CD14-positive monocyte (primary cell): Measurements from ENCODE around the gene TMEM209. TPM values are rescaled to one million over a fixed set of nuclear protein-coding genes. Genes with fewer than 3 reads are reported as not detected.

Experiments
- DNase-seq, 3 donors: peaks; one replicate each; pipeline ENCODE4 v3.0.0-alpha.2; 2011 to 2022
- H2AFZ ChIP-seq: 2 replicates; pipeline ENCODE4 v1.6.0; 2012; ENCODE audit warnings: mild to moderate bottlenecking, low read depth, low read length, inconsistent platforms; ENCODE audit not compliant: insufficient read depth, poor library complexity, severe bottlenecking
- H3K27ac ChIP-seq, 2 donors: 1 replicate in 1 of 2; 2 replicates in 1 of 2; pipeline ENCODE4 v1.5.1; 2012 to 2013; ENCODE audit warnings: low read length in 2 of 2, control low read depth in 1 of 2, inconsistent platforms in 1 of 2, low read depth in 1 of 2, mild to moderate bottlenecking in 1 of 2
- H3K27me3 ChIP-seq, 2 donors: one replicate each; pipeline versions ENCODE4 v1.6.0 to v1.6.1; 2011 to 2013; ENCODE audit warnings: low read length in 2 of 2; ENCODE audit not compliant: control insufficient read depth in 2 of 2, insufficient read depth in 2 of 2
- H3K36me3 ChIP-seq, 2 donors: replicated peaks in 1 of 2; 1 replicate in 1 of 2; 2 replicates in 1 of 2; pipeline versions ENCODE4 v1.5.1 to v1.6.1; 2012 to 2013; ENCODE audit warnings: low read length in 2 of 2, control low read depth in 1 of 2, inconsistent platforms in 1 of 2, mild to moderate bottlenecking in 1 of 2; ENCODE audit not compliant: insufficient read depth in 2 of 2, control insufficient read depth in 1 of 2
- H3K4me1 ChIP-seq, 2 donors: 1 replicate in 1 of 2; 2 replicates in 1 of 2; pipeline versions ENCODE4 v1.5.1 to v1.6.1; 2012 to 2013; ENCODE audit warnings: low read length in 2 of 2, control low read depth in 1 of 2, inconsistent platforms in 1 of 2, mild to moderate bottlenecking in 1 of 2, moderate library complexity in 1 of 2; ENCODE audit not compliant: insufficient read depth in 2 of 2, control insufficient read depth in 1 of 2
- H3K4me2 ChIP-seq: replicated peaks from 2 replicates; pipeline ENCODE3; 2012; ENCODE audit warnings: low read length, moderate library complexity, mild to moderate bottlenecking; ENCODE audit not compliant: poor library complexity, severe bottlenecking; ENCODE audit errors: extremely low read depth
- H3K4me3 ChIP-seq, 3 experiments: fragments of 200-600 bp in 1 of 3; sonication (generic) in 1 of 3; replicated peaks in 1 of 3; 1 replicate in 2 of 3; 2 replicates in 1 of 3; pipeline ENCODE4 v1.5.1; 2011 to 2013; ENCODE audit warnings: low read length in 3 of 3, mild to moderate bottlenecking in 3 of 3, control low read depth in 2 of 3, low read depth in 2 of 3, inconsistent platforms in 1 of 3, moderate library complexity in 1 of 3
- H3K79me2 ChIP-seq: 2 replicates; pipeline ENCODE4 v1.6.0; 2012; ENCODE audit warnings: mild to moderate bottlenecking, control low read depth, inconsistent platforms, low read length, moderate library complexity; ENCODE audit not compliant: insufficient read depth
- H3K9ac ChIP-seq: 2 replicates; pipeline ENCODE4 v1.6.0; 2017; ENCODE audit warnings: low read length, mild to moderate bottlenecking; ENCODE audit not compliant: insufficient read depth, poor library complexity, severe bottlenecking
- H3K9me3 ChIP-seq, 2 donors: replicated peaks in 1 of 2; 1 replicate in 1 of 2; 2 replicates in 1 of 2; pipeline versions ENCODE4 v1.5.1 to v1.6.1; 2012 to 2013; ENCODE audit warnings: low read length in 2 of 2, control low read depth in 1 of 2; ENCODE audit not compliant: control insufficient read depth in 1 of 2, insufficient read depth in 1 of 2
- H4K20me1 ChIP-seq: 2 replicates; pipeline ENCODE4 v1.6.0; 2012; ENCODE audit warnings: mild to moderate bottlenecking, low read length, control low read depth, moderate library complexity; ENCODE audit not compliant: insufficient read depth
- H3K27ac Mint-ChIP-seq, 7 donors: one replicate each; pipeline ENCODE4 v1.8.0; 2020; ENCODE audit warnings: mild to moderate bottlenecking in 7 of 7, mixed read lengths in 7 of 7, moderate library complexity in 6 of 7, inconsistent platforms in 2 of 7
- H3K27me3 Mint-ChIP-seq, 3 donors: one replicate each; pipeline ENCODE4 v1.8.0; 2021 to 2022; ENCODE audit warnings: low read depth in 3 of 3, mild to moderate bottlenecking in 3 of 3, mixed read lengths in 3 of 3, moderate library complexity in 3 of 3, inconsistent platforms in 1 of 3
- H3K36me3 Mint-ChIP-seq, 2 donors: one replicate each; pipeline ENCODE4 v1.8.0; 2020; ENCODE audit warnings: mixed read lengths in 2 of 2, inconsistent platforms in 1 of 2, mild to moderate bottlenecking in 1 of 2
- H3K4me1 Mint-ChIP-seq: one replicate; pipeline ENCODE4 v1.8.0; 2020; ENCODE audit warnings: mild to moderate bottlenecking, mixed read lengths
- H3K4me3 Mint-ChIP-seq, 2 donors: one replicate each; pipeline ENCODE4 v1.8.0; 2020; ENCODE audit warnings: mild to moderate bottlenecking in 2 of 2, mixed read lengths in 2 of 2, moderate library complexity in 1 of 2
- H3K9me3 Mint-ChIP-seq, 7 donors: one replicate each; pipeline ENCODE4 v1.8.0; 2020 to 2022; ENCODE audit warnings: mixed read lengths in 7 of 7, mild to moderate bottlenecking in 6 of 7, moderate library complexity in 6 of 7, inconsistent platforms in 2 of 7
- WGBS: methylation state at CpG from one replicate; pipeline ENCODE4 v1.1.5; 2013; ENCODE audit warnings: missing lambda C conversion rate; ENCODE audit not compliant: insufficient coverage; 5-methylcytosine and 5-hydroxymethylcytosine counted together
- intact Hi-C, 2 donors: fragments of 100-400 bp; cut with micrococcal nuclease; formaldehyde crosslinking; loops; one replicate each; pipeline versions ENCODE4 v1.15.0 to v1.15.1; 2023
- polyA plus RNA-seq, 3 donors: library from polyadenylated mRNA; depleted of rRNA in 1 of 3; unstranded in 2 of 3; stranded (reverse) in 1 of 3; fragments of 300-500 nt in 2 of 3; fragments of >200 nt in 1 of 3; fragmentation: Illumina TruSeq in 2 of 3; gene quantifications; 1 replicate in 2 of 3; 2 replicates in 1 of 3; pipeline ENCODE4 v1.2.3, GENCODE V29; 2012 to 2021
- TF ChIP-seq, protein P1 (sequence below): fragments of 200-600 bp; IDR thresholded peaks from one replicate; pipeline ENCODE4 v1.8.0; 2022; ENCODE audit warnings: antibody characterized with exemption, mild to moderate bottlenecking

Gene TMEM209
- polyA plus RNA-seq, 3 donors = 7.7 to 16.7 (median 9.6) TPM

- Histone ChIP-seq H2AFZ (no peak overlapping the region), H3K4me2 (no peak overlapping the region), H3K9ac (no peak overlapping the region), H3K9me3 (no peaks in the 10 kb centered on the region), H4K20me1 (no peaks in the 10 kb centered on the region), H3K36me3 (no peaks in the 10 kb centered on the region), H3K79me2 (no peaks in the 10 kb centered on the region), H3K4me3 (no peak overlapping the region), H3K27me3 (no peaks in the 10 kb centered on the region), H3K27ac (no peak overlapping the region), H3K4me1 (peaks cover 10 to 11% of the 10 kb centered on the region in 2 donors)
- H3K4me3 Mint-ChIP-seq = no peak overlapping the region
- no peak overlapping the region for H3K27ac Mint-ChIP-seq
- DNase-seq = no peak
- H3K36me3 Mint-ChIP-seq = peaks cover 3% of the 10 kb centered on the region in 2 donors
- peaks cover 0 to 2% (median 0%) of the 10 kb centered on the region in 7 donors for H3K9me3 Mint-ChIP-seq
- TF ChIP-seq, protein P1, sequence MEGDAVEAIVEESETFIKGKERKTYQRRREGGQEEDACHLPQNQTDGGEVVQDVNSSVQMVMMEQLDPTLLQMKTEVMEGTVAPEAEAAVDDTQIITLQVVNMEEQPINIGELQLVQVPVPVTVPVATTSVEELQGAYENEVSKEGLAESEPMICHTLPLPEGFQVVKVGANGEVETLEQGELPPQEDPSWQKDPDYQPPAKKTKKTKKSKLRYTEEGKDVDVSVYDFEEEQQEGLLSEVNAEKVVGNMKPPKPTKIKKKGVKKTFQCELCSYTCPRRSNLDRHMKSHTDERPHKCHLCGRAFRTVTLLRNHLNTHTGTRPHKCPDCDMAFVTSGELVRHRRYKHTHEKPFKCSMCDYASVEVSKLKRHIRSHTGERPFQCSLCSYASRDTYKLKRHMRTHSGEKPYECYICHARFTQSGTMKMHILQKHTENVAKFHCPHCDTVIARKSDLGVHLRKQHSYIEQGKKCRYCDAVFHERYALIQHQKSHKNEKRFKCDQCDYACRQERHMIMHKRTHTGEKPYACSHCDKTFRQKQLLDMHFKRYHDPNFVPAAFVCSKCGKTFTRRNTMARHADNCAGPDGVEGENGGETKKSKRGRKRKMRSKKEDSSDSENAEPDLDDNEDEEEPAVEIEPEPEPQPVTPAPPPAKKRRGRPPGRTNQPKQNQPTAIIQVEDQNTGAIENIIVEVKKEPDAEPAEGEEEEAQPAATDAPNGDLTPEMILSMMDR = no peak
- peaks cover 13% of the 10 kb centered on the region for H3K4me1 Mint-ChIP-seq
- intact Hi-C loops = no loop called here
- peaks cover 1 to 6% (median 4%) of the 10 kb centered on the region in 3 donors for H3K27me3 Mint-ChIP-seq
- 97% methylated on average over 12 of the region's 14 CpGs for WGBS
Observed at GRCh38 chr7:130145424-130146100, 59.6 kb downstream of the TMEM209 start.

DNA sequence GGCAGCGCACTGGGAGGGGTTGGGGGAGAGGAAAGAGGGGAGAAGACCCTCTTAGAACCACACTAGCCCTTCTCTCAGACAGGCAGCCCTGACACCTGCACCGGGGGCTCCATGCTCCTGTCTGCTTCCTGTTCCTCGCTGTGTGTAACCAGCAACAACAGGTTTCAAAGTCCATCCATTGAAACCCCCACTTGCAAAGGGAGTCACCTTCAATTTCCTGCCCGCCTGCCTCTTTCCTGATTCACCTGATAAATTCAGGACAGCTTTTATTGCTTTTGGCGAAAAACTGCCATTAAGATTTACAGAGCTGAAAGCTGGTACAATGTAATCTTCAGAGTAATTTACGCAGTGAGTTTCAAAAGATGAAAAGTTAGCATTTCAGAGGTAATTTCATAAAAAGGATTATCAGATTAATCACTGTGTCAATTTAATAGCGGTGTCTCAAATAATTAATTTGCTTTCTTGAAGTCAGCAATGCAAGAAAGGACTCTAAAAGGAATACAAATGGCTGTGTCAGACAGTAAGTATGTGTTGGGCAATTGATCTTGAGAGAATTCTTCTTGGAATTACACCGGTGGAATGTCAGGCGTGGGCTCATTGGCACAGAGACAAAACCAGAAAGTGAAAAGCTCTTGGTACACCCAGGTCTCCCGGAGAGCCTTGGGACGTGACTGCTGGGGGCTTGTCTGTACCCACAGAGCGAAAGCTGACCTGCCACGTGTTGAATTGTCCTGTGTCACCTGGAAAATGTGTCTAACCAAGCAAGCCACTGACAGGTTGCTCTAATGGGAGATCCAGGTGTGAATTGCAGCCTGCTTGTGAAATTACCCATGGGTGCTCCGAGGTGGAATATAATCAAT is 60.7 kb downstream of the TMEM209 start:
- peaks cover 0 to 2% (median 0%) of the 10 kb centered on the region in 7 donors for H3K9me3 Mint-ChIP-seq
- Histone ChIP-seq H3K27me3 (no peaks in the 10 kb centered on the region), H3K9ac (no peak overlapping the region), H3K4me2 (no peak overlapping the region), H3K79me2 (no peaks in the 10 kb centered on the region), H4K20me1 (no peaks in the 10 kb centered on the region), H3K9me3 (no peaks in the 10 kb centered on the region), H3K36me3 (no peaks in the 10 kb centered on the region), H3K27ac (no peak overlapping the region), H3K4me3 (no peak overlapping the region), H3K4me1 (peaks cover 10 to 12% of the 10 kb centered on the region in 2 donors), H2AFZ (no peak overlapping the region)
- peaks cover 7 to 9% of the 10 kb centered on the region in 2 donors for H3K36me3 Mint-ChIP-seq
- DNase-seq = no peak
- H3K27ac Mint-ChIP-seq = no peak overlapping the region
- intact Hi-C loops = no loop called here
- peaks cover 10% of the 10 kb centered on the region for H3K4me1 Mint-ChIP-seq
- peaks cover 1 to 6% (median 5%) of the 10 kb centered on the region in 3 donors for H3K27me3 Mint-ChIP-seq
- 83% methylated on average over 12 of the region's 14 CpGs for WGBS
- TF ChIP-seq, protein P1 = no peak
- no peak overlapping the region for H3K4me3 Mint-ChIP-seq
